Femur (tissue), 1 donor: Measurements from ENCODE around the gene MYLK4.

ENCODE experiments used
- DNase-seq: peaks from one replicate; pipeline ENCODE4 v3.0.0-alpha.2; 2017

Gene MYLK4

GRCh38 chr6:2755456-2755855, 4.7 kb upstream of the MYLK4 start:
- DNase-seq: no peak

GRCh38 chr6:2754911-2755310, 4.2 kb upstream of the MYLK4 start:
- DNase-seq: no peak

- DNase-seq: no peak
These were observed 3.7 kb upstream of the MYLK4 start for GRCh38 chr6:2754393-2754792.

- no peak for DNase-seq
These were observed 3.0 kb upstream of the MYLK4 start for GRCh38 chr6:2753743-2754142.

- DNase-seq: no peak
These were observed 2.4 kb upstream of the MYLK4 start for GRCh38 chr6:2753110-2753489.

- no peak for DNase-seq
These were observed 1.9 kb upstream of the MYLK4 start for GRCh38 chr6:2752477-2753109.

GRCh38 chr6:2751871-2752270, 1.1 kb upstream of the MYLK4 start:
- no peak for DNase-seq

- DNase-seq: peak; percentile 84
These were observed 637 bp downstream of the MYLK4 start for GRCh38 chr6:2749969-2750600.

GRCh38 chr6:2748183-2748582, 2.5 kb downstream of the MYLK4 start:
- DNase-seq: no peak

GRCh38 chr6:2746557-2747061, 4.1 kb downstream of the MYLK4 start:
- DNase-seq: peak; percentile 53

GRCh38 chr6:2745246-2745645, 5.5 kb downstream of the MYLK4 start:
- no peak for DNase-seq

GRCh38 chr6:2744778-2745177, 5.9 kb downstream of the MYLK4 start:
- DNase-seq: no peak

GRCh38 chr6:2744209-2744771, 6.4 kb downstream of the MYLK4 start:
- DNase-seq: no peak

- no peak for DNase-seq
These were observed 7.2 kb downstream of the MYLK4 start for GRCh38 chr6:2743280-2744208.

- no peak for DNase-seq
These were observed 9.0 kb downstream of the MYLK4 start for GRCh38 chr6:2741756-2742155.

GRCh38 chr6:2740581-2740980, 10.1 kb downstream of the MYLK4 start:
- no peak for DNase-seq

- DNase-seq: no peak
These were observed 11.4 kb downstream of the MYLK4 start for GRCh38 chr6:2739335-2739734.

- DNase-seq: peak; percentile 74
These were observed 12.2 kb downstream of the MYLK4 start for GRCh38 chr6:2738373-2738979.

GRCh38 chr6:2737885-2738284, 12.8 kb downstream of the MYLK4 start:
- DNase-seq: no peak

GRCh38 chr6:2734488-2735166, 16.1 kb downstream of the MYLK4 start:
- no peak for DNase-seq

- DNase-seq: no peak
These were observed 16.8 kb downstream of the MYLK4 start for GRCh38 chr6:2733736-2734480.

GRCh38 chr6:2733324-2733723, 17.4 kb downstream of the MYLK4 start:
- DNase-seq: peak; percentile 63
